22Rv1 (cell line): ENCODE data around the gene KCNK2.

Experiments used
- ZFX ChIP-seq: fragments of 450-650 bp; IDR thresholded peaks from 2 replicates; pipeline ENCODE4 v1.6.1; 2017; ENCODE audit warnings: antibody characterized with exemption, borderline replicate concordance
- TF ChIP-seq, protein P1 (sequence below): fragments of 450-650 bp; IDR thresholded peaks from 2 replicates; pipeline ENCODE4 v1.5.1; 2017; ENCODE audit warnings: mild to moderate bottlenecking

DNA sequence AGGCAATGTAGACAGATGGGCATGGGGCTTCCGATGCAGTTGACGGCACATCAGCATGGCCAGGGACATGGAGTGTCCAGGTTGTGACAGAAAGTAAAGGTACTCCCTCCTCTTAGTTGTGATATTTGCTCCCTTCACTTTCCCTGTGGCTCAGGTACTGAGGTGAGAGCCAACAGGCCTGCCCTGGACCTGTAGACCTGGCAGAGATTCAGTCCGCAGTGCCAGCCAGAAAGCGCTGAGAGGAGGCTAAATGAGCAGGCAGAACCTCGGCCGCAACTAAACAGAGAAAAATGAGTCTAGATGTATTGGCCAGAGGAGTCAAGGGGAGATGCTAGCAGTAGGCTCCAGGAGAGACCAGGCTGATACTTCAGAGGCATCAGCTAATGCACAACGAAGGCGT is 22.6 kb upstream of the KCNK2 start:
- TF ChIP-seq, protein P1, sequence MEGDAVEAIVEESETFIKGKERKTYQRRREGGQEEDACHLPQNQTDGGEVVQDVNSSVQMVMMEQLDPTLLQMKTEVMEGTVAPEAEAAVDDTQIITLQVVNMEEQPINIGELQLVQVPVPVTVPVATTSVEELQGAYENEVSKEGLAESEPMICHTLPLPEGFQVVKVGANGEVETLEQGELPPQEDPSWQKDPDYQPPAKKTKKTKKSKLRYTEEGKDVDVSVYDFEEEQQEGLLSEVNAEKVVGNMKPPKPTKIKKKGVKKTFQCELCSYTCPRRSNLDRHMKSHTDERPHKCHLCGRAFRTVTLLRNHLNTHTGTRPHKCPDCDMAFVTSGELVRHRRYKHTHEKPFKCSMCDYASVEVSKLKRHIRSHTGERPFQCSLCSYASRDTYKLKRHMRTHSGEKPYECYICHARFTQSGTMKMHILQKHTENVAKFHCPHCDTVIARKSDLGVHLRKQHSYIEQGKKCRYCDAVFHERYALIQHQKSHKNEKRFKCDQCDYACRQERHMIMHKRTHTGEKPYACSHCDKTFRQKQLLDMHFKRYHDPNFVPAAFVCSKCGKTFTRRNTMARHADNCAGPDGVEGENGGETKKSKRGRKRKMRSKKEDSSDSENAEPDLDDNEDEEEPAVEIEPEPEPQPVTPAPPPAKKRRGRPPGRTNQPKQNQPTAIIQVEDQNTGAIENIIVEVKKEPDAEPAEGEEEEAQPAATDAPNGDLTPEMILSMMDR: no peak
- TF ChIP-seq ZFX: no peak
